ENCODE measurements around the gene DNM1.

Gene DNM1

DNA sequence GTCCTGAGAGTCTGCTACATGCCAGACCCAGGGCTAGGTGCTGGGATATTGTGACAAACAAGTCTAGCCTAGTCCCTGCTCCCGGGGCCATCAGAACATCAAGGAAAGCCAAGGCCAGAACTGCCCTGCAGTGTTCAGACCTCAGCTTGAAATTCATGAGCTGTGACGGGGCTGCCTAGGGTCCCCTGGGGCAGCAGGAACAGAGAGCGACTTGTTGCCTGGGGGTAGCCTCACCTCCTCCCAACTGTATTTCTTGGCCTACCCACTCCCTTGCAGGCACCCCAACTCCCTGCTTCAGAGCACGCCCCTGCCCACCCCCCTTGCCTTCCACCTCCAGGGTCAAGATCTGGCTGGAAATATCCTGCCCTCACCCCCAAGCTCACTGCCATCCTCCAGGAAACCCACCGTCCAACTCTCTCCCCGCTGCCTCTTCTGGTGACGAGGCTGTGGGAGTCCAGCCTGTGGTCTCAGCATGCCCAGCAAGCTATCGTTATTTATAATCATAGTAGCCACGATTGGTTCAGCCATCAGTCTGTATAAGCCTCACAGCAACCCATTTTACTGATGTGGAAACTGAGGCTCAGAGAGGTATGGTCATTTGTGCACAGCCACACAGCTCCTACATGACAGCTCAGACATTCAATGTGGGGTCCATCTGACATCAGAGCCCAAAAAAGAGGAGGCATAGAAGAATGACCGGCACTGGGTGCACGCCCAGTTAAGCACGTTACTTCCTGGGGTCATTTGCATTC lies 10.7 kb downstream of the DNM1 start:
- TF ChIP-seq, protein P1, sequence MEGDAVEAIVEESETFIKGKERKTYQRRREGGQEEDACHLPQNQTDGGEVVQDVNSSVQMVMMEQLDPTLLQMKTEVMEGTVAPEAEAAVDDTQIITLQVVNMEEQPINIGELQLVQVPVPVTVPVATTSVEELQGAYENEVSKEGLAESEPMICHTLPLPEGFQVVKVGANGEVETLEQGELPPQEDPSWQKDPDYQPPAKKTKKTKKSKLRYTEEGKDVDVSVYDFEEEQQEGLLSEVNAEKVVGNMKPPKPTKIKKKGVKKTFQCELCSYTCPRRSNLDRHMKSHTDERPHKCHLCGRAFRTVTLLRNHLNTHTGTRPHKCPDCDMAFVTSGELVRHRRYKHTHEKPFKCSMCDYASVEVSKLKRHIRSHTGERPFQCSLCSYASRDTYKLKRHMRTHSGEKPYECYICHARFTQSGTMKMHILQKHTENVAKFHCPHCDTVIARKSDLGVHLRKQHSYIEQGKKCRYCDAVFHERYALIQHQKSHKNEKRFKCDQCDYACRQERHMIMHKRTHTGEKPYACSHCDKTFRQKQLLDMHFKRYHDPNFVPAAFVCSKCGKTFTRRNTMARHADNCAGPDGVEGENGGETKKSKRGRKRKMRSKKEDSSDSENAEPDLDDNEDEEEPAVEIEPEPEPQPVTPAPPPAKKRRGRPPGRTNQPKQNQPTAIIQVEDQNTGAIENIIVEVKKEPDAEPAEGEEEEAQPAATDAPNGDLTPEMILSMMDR (IDR thresholded peaks at IDR 0.05; ENCODE audit: insufficient read depth, low read depth, low read length, missing control alignments), result no peak
- H3K4me3 ChIP-seq (ENCODE audit: low read length), result no peak overlapping the region
- no peak for DNase-seq (ENCODE audit: low read depth)

DNA sequence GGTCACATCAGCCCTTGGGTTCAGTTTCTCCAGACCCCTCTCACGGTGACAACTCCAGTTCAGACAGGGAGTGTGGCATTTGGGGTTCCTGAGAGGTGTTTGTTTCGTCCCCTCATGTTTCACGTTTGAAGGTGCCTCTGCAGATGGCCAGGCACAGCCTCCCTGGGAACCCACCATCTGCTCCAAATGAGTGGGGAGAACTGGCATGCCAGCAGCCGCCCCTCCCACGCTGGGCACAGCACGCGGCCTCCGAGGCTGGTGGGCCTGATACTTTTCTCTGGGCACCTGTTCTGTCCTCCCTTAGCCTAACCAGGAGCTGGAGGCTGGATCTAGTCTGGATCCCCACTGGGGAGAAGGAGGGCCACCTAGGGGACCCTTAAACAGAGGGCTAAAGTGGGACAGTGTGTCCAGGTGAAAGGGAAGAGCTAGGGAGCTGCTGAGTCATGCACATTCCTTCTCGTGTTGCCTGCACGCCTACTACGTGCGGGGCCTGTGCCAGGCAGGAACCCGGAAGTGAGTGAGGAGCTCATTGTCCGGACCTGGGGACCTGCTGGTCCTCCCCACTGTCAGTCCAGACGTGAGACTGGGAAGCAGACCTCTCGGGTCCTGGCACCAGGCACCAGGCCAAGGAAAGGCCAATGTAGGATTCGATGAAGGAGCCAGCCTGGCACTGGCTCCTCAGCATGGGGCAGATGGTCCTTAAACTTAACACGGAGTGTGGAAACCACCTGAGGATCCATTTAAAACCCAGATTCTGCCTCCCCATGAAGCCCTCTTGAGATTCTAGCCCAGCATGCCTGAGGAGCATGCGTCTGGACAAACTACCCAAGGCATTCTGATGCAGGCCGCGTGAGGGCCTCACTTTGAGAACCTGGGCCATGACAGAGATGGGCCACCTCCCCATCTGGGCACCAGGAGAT lies 11.7 kb downstream of the DNM1 start:
- DNase-seq (ENCODE audit: low read depth), result peak; percentile 23
- no peak overlapping the region for H3K4me3 ChIP-seq (ENCODE audit: low read length)
- TF ChIP-seq, protein P1 (IDR thresholded peaks at IDR 0.05; ENCODE audit: insufficient read depth, low read depth, low read length, missing control alignments), result no peak

DNA sequence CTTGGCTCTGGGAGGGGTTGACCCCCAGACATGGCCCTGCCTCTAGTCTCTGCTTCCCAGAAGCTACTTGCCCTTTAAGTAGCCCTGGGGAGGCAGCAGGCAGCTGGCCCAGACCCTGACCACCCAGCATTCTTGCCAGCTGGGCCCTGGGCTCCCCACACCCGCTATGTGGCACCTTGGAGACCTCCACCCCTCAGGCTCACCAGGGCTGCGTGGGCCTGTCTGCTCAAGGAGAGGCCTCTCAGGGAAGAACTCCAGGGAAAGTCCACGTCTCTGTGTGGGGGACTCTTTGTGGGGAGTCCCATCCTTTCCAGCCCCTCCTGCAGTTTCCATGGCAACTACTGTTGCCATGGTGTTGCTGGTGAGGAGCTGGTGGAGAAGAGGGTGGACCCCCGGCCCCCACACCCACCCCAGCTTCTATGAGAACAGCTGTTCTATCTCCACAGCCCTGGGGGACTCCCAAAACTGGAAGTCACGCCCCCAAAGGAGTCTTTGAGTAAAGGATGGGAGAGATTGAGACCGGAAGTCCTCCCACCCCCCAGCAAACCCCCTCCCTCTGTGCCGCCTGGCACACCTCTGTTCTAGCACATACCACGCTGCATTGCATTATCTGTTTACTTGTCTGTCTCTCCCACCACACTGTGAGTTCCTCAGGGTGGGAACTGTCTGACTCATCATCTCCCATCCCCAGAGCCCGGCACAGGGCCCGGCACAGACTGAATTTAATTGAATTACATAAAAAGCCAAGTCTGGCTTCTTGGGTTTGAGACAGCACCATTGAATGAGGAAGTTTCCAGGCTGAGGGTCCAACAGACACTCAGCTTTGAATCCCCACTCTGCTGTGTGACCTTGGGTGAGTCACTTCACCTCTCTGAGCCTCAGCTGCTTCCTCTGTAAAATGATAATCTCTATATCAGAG lies 12.6 kb downstream of the DNM1 start:
- TF ChIP-seq, protein P1 (IDR thresholded peaks at IDR 0.05; ENCODE audit: insufficient read depth, low read depth, low read length, missing control alignments), result no peak
- H3K4me3 ChIP-seq (ENCODE audit: low read length), result no peak overlapping the region
- no peak for DNase-seq (ENCODE audit: low read depth)

DNA sequence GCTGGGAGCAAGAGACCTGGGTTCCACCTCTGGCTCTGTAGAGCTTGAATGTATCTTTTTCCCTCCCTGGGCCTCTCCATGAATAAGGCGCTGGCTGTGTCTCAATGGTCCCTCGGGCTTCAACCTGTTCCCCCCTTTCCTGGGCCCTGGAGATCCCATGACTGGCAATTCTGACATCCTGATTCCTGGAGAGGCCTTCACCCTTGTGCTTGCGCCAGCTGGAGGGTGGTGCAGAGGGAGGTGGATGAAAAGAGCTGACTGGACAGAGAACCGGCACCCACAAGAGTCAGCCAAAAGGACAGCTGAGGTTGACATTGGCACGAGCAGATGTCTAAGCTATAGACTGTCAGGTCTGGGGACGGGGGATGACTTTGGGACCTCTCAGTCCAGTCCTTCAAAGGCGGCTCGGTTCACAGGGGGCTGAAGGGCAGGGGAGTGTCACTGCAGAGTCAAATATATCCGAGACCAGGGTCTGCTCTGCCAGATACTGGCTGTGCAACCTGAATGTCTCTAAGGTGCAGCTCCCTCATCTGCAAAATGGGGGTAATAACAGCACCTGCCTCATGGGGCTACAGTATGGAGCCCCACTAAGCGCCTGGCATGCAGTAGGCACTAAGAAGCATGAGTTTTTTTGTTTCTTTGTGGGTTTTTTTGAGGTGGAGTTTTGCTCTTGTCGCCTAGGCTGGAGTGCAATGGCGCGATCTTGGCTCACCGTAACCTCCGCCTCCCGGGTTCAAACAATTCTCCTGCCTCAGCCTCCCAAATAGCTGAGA lies 13.8 kb downstream of the DNM1 start:
- no peak for DNase-seq (ENCODE audit: low read depth)
- TF ChIP-seq, protein P1 (IDR thresholded peaks at IDR 0.05; ENCODE audit: insufficient read depth, low read depth, low read length, missing control alignments), result no peak

DNA sequence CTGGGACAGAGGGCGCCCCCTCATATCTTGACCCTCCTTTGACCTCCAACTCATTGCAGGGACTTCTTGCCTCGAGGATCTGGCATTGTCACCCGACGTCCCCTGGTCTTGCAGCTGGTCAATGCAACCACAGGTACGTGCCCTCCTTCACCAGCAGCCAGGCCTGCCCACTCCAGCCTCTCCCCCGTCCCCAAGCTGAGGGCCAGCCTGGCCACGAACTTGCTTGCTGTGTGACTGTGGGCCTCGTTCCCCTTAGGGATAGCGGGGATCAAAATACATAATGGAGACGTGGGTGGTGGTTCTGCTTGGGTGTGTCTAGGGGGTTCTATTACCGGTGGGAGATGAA lies 15.0 kb downstream of the DNM1 start:
- DNase-seq (ENCODE audit: low read depth), result no peak
- TF ChIP-seq, protein P1 (IDR thresholded peaks at IDR 0.05; ENCODE audit: insufficient read depth, low read depth, low read length, missing control alignments), result no peak

More for the DNA sequence above, 13.8 kb downstream of the DNM1 start:
- H3K4me3 ChIP-seq (ENCODE audit: low read length), result no peak overlapping the region

More for the DNA sequence above, 15.0 kb downstream of the DNM1 start:
- H3K4me3 ChIP-seq (ENCODE audit: low read length), result peak overlapping the region; percentile 51
